Fibroblast of lung (primary cell): ENCODE measurements around the gene LIF.

Experiments
- EZH2 ChIP-seq: IDR thresholded peaks from 2 replicates; pipeline ENCODE4 v1.5.1; 2012; ENCODE audit warnings: low read length, control low read depth, mild to moderate bottlenecking; ENCODE audit errors: missing control alignments
- TF ChIP-seq, protein P1 (sequence below), 2 donors: IDR thresholded peaks in 1 of 2; conservative IDR thresholded peaks in 1 of 2; 1 replicate in 1 of 2; 2 replicates in 1 of 2; pipeline ENCODE4 v1.5.1; 2011 to 2012; ENCODE audit warnings: low read length in 2 of 2, control low read depth in 1 of 2, inconsistent platforms in 1 of 2, low read depth in 1 of 2, mild to moderate bottlenecking in 1 of 2

DNA sequence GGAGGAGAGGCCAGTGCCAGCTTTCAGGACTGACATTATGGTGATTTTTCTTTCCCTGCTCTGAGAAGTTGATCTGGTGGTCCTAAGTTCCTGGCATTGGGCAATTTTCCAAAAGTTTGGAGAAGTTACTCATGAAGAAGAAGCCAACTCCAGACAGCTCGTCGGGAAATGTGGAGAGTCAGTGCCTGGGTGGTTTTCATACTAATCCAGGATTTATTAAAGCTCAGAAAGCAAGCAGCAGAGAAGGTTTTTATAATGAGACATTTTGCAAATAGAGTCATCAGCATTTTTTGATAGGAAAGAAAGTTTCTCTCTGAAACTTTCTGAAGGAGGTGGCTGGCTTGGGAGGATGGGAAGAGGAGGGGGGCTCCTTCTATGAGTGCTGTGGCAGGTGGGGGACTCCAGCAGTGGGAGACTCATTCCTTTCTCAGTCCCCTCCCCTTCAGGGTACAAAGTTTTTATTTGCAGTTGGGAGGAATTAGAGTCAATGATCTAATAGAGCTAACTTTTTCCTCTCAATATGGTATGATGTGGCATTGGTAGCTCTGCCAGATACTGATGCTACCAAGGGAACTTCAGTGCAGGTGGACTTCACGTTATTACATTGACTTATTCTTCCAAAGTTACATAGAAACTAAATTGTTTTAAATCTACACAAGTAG is 55.4 kb downstream of the LIF start:
- TF ChIP-seq, protein P1, sequence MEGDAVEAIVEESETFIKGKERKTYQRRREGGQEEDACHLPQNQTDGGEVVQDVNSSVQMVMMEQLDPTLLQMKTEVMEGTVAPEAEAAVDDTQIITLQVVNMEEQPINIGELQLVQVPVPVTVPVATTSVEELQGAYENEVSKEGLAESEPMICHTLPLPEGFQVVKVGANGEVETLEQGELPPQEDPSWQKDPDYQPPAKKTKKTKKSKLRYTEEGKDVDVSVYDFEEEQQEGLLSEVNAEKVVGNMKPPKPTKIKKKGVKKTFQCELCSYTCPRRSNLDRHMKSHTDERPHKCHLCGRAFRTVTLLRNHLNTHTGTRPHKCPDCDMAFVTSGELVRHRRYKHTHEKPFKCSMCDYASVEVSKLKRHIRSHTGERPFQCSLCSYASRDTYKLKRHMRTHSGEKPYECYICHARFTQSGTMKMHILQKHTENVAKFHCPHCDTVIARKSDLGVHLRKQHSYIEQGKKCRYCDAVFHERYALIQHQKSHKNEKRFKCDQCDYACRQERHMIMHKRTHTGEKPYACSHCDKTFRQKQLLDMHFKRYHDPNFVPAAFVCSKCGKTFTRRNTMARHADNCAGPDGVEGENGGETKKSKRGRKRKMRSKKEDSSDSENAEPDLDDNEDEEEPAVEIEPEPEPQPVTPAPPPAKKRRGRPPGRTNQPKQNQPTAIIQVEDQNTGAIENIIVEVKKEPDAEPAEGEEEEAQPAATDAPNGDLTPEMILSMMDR (conservative IDR thresholded peaks at IDR 0.05 in 1 of 2, IDR thresholded peaks at IDR 0.05 in 1 of 2; ENCODE audit: low read depth in 1 of 2, low read length in 2 of 2), result no peak
- no peak for TF ChIP-seq EZH2
